ENCODE measurements around the gene USP21.

USP21 gene

GRCh38 chr1:161133220-161133740 lies 26.0 kb upstream of the USP21 start:
- DNase-seq (ENCODE audit: insufficient read length, low spot score) (no peak), FAIRE-seq (no peak)

DNA sequence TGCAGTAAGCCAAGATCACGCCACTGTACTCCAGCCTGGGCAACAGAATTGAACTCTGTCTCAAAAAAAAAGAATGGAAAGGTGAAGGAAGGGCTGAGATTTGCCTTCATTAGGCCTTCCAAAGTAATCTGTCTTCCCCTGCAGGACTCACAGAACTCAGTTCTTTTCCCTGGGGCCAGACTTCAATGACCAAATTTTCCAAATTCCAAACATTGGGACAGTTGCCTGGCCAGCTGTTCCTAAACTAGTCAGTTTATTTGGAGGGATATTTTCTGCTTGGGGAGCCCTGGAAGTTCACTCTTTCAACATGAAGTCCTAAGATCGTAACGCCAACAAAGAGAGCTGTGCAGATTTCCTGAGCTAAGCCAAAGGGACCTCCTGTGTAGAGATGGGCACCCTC lies 21.4 kb upstream of the USP21 start:
- no peak for FAIRE-seq

DNA sequence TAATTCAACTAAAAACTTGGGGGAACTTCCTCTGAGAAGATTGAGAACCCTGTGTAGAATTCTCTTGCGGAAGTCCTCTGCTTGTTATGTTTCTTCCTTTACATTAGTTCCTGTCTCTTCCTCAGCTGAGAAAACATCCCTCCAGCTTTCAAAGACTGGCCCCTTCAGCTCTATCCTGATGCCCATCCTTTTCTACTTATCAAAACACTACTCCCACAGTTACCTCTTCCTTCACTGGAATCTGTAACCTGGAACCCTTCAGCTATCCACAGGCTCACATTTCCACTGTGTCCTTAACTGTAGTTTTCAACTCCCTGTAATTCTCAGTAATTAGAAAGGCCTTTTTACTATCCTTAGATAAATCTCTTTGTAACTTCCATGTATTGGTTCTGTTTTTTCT lies 20.9 kb upstream of the USP21 start:
- no peak for FAIRE-seq

More for the DNA sequence above, 21.4 kb upstream of the USP21 start:
- DNase-seq (ENCODE audit: insufficient read length, low spot score) = no peak

DNA sequence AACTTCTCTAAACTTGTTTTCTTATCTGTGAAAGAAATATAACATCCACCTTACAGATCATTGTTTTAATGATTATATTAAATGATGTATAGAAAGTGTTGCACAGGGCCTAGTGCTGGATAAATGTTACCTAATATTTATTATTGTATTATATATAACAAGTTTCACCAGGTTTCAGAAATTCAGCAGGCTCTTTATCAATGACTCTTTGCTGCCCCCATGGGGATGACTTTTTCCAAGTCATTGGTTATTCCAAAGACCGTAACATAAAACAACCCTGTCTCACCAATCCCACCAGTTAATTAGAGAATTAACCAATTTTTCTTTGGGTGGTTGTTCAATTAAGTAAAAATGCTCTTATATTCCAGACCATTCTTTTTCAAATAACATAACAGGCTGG lies 19.5 kb upstream of the USP21 start:
- DNase-seq (ENCODE audit: insufficient read length, low spot score) (no peak), FAIRE-seq (no peak)

More for the DNA sequence above, 20.9 kb upstream of the USP21 start:
- DNase-seq (ENCODE audit: insufficient read length, low spot score) = no peak

DNA sequence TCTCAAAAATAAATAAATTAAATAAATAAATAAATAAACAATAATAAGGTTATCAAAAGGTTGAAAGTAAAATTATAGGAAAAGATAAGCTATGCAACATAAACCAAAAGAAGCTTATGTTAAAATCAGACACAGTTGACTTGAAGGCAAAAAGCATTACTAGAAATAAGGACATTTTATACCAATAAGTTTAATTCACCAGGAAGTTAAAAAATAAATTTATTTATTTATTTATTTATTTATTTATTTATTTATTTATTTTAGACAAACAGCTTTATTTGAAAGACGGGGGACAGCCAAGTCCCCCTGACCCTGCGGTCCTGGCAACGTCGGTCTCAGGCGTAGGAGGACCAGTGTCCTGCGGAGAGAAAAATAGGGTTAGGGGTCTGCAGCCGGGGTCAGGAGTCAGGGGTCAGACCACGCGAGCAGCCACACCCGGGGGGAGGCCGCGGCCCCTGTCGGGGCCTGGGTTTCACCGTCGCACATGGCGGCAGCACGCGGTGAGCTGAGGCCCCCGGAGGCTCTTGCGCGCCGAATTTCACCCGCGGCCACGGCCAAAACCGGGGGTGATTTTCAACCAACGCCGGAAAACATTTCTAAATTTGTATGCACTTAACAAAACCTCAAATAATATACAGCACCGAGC lies 18.4 kb upstream of the USP21 start:
- no peak for FAIRE-seq

GRCh38 chr1:161145832-161146231 lies 13.5 kb upstream of the USP21 start:
- no peak for FAIRE-seq
- DNase-seq (ENCODE audit: insufficient read length, low spot score) = no peak

More for the DNA sequence above, 18.4 kb upstream of the USP21 start:
- no peak for DNase-seq (ENCODE audit: insufficient read length, low spot score)

DNA sequence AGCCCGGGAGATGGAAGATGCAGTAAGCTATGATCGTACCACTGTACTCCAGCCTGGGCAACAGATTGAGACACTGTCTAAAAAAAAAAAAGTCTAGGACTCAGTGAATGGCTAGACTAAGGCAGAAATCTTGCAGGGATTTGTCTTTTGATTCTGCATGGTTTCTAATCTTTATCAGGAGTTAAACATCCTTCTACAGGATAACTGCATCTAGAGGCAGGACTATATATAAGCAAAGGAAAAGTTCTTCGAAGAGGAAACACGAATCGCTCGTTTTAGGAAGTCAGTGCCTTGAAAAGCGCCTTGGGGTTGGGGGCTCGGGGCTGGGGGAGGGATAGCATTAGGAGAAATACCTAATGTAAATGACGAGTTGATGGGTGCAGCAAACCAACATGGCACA lies 6.1 kb upstream of the USP21 start:
- DNase-seq (ENCODE audit: insufficient read length, low spot score) = no peak
- no peak for FAIRE-seq

DNA sequence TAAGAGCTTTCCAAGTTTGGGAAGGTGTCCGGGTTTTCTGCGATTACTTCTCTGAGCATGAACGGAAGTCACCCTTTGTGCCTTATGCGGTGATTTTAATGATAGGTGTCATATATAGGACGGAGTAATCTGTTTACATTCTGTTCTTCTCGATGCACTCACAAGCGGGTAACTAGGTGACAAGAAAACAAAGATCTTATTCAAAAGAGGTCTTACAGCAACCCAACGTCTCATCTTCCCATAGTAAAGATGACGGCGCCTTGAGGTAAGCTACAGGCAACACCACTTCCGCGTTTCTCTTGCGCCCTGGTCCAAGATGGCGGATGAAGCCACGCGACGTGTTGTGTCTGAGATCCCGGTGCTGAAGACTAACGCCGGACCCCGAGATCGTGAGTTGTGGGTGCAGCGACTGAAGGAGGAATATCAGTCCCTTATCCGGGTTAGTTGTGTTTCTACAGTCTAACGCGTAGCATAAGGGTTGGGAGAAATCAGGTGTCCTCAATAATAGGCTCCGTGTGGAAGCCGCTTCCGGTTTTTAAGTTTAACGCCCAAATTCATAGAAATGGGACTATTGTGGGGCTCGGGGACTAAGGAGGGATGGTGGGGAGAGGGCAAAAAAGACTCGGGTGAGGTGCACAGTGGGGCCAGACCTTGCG lies 5.5 kb upstream of the USP21 start, which contains the start of gene UFC1:
UFC1 (plus strand) TSS at position 297 of the 656 bp plus-strand sequence; CDS start at position 317, 20 bp downstream.
- FAIRE-seq (no peak), DNase-seq (ENCODE audit: insufficient read length, low spot score) (peak; percentile 74)

- DNase-seq (ENCODE audit: insufficient read length, low spot score) (no peak), FAIRE-seq (no peak)
Observed at GRCh38 chr1:161157867-161158266, 1.4 kb upstream of the USP21 start.

GRCh38 chr1:161158316-161159010 lies 837 bp upstream of the USP21 start:
- FAIRE-seq (no peak), DNase-seq (ENCODE audit: insufficient read length, low spot score) (no peak)

DNA sequence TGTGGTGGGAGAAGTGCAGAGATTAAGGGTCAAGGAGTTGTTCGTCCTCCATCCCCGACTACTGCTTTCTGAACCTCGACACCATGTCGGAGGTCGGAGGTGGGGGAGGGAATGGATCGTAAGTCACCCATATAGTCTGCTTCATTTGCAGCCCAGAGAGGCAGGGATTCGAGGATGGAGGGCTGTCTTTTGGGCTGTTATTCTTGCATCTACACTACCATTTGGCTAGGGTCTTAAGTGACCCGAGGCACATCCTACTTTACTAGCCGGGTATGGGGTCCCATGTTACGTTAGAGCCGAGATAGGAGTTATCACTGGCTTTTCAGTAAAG lies 578 bp downstream of the USP21 start:
- FAIRE-seq = no peak

DNA sequence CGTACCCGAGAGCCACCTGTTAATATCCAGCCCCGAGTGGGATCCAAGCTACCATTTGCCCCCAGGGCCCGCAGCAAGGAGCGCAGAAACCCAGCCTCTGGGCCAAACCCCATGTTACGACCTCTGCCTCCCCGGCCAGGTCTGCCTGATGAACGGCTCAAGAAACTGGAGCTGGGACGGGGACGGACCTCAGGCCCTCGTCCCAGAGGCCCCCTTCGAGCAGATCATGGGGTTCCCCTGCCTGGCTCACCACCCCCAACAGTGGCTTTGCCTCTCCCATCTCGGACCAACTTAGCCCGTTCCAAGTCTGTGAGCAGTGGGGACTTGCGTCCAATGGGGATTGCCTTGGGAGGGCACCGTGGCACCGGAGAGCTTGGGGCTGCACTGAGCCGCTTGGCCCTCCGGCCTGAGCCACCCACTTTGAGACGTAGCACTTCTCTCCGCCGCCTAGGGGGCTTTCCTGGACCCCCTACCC lies 1.4 kb downstream of the USP21 start:
- FAIRE-seq = no peak
- DNase-seq (ENCODE audit: insufficient read length, low spot score) = no peak

More for the DNA sequence above, 578 bp downstream of the USP21 start:
- no peak for DNase-seq (ENCODE audit: insufficient read length, low spot score)

DNA sequence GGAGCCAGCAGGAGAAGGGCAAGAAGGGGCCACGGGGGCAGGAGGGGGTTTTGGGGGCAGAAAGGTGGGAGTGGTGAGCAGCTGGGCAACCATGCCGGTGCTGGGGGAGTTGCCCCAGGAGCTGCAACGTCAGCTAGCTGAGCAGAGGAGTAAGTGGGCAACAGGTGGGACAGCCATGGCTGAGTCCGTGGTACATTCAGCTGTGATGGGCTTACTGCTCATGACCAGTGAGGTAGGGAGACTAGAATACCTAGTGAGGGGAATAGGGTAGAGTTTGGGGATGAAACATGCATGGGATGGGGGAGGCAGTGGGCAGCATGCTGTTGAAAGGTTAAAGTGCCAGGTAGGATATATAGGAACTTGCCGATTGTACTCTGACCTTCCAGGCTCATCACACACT lies 2.4 kb downstream of the USP21 start:
- no peak for FAIRE-seq

GRCh38 chr1:161162052-161162451 lies 2.8 kb downstream of the USP21 start:
- no peak for DNase-seq (ENCODE audit: insufficient read length, low spot score)
- no peak for FAIRE-seq

More for the DNA sequence above, 2.4 kb downstream of the USP21 start:
- DNase-seq (ENCODE audit: insufficient read length, low spot score) = no peak

DNA sequence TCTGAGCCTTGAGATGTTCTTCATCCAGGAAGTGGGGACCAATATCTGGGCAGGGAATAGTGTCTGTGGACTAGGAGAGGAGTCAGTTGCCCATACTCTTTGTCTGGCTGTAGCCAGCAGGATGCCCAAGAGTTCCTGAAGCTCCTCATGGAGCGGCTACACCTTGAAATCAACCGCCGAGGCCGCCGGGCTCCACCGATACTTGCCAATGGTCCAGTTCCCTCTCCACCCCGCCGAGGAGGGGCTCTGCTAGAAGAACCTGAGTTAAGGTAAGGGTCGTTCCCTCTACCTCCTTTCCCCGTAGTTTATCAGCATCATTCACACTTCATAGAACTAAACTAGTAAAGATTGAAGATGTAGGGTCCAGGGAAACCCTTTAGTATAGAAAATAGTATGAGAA lies 3.5 kb downstream of the USP21 start:
- FAIRE-seq = no peak
- no peak for DNase-seq (ENCODE audit: insufficient read length, low spot score)

DNA sequence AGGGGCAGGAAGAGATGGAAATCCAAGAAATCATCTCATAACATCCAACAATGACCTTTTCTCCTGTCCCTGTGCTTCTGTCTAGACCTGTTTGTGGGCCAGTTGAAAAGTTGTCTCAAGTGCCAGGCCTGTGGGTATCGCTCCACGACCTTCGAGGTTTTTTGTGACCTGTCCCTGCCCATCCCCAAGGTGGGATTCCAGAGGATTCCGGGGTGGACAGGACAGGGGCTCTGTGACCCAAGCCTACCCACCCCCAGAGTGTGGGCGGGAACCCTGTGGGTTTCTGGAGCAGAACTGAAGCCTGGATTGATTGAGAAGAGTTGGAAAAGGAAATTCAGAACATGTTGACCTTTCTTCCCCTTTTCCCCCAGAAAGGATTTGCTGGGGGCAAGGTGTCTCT lies 4.5 kb downstream of the USP21 start:
- DNase-seq (ENCODE audit: insufficient read length, low spot score) = no peak
- FAIRE-seq = no peak

GRCh38 chr1:161164901-161165610 lies 5.8 kb downstream of the USP21 start:
- DNase-seq (ENCODE audit: insufficient read length, low spot score) = no peak
- FAIRE-seq = no peak

- FAIRE-seq = no peak
- peak; percentile 87 for DNase-seq (ENCODE audit: insufficient read length, low spot score)
Observed at GRCh38 chr1:161165742-161166668, 6.7 kb downstream of the USP21 start, which contains the start of gene PPOX. Gene PPOX (plus strand): TSS chr1:161166426. CDS start chr1:161166848, 422 bp downstream.

GRCh38 chr1:161166669-161167548 lies 7.6 kb downstream of the USP21 start:
- FAIRE-seq (no peak), DNase-seq (ENCODE audit: insufficient read length, low spot score) (no peak)

All from HTR-8/SVneo (cell line).